ENCODE data around the gene CRAMP1. TPM values are rescaled to one million over a fixed set of nuclear protein-coding genes. Genes with fewer than 3 reads are reported as not detected.

Gene CRAMP1
- polyA plus RNA-seq, 1 donor = 27.3 TPM

DNA sequence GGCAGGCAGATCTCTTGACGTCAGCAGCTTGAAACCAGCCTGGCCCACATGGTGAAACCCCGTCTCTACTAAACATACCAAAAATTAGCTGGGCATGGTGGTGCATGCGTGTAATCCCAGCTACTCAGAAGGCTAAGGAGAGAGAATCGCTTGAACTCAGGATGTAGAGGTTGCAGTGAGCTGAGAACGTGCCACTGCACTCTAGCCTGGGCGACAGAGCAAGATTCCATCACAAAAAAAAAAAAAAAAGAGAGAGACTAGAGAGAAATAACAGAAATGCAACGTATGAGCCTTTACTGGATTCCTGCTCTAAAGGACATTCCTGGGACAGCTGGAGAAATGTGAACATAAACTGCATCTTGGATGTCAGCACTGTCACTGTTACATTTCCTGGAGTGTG is 11.1 kb upstream of the CRAMP1 start:
- no peak for DNase-seq

DNA sequence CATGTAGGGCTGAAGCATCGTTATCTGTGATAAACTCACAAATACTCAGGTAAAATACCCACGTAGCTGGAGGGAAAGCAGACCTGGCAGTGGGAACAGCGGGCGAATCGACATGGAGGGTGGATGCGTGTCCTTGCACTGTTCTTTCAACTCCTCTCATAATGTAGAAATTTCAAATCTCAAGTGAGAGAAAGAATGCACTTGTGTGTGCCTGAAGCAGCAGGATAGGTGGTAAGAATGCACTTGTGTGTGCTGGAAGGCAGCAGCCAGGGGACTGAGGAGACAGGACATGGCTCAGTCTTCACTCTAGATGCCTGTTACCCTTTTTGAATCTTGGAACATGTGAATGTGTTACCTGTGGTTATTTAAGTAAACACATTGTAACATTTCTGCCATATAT is 10.7 kb upstream of the CRAMP1 start:
- DNase-seq = no peak

- no peak for DNase-seq
Measured at GRCh38 chr16:1602285-1602684, 9.9 kb upstream of the CRAMP1 start.

GRCh38 chr16:1606774-1607173 is 5.4 kb upstream of the CRAMP1 start:
- no peak for DNase-seq

- DNase-seq = no peak
Measured at GRCh38 chr16:1607971-1608370, 4.2 kb upstream of the CRAMP1 start.

DNA sequence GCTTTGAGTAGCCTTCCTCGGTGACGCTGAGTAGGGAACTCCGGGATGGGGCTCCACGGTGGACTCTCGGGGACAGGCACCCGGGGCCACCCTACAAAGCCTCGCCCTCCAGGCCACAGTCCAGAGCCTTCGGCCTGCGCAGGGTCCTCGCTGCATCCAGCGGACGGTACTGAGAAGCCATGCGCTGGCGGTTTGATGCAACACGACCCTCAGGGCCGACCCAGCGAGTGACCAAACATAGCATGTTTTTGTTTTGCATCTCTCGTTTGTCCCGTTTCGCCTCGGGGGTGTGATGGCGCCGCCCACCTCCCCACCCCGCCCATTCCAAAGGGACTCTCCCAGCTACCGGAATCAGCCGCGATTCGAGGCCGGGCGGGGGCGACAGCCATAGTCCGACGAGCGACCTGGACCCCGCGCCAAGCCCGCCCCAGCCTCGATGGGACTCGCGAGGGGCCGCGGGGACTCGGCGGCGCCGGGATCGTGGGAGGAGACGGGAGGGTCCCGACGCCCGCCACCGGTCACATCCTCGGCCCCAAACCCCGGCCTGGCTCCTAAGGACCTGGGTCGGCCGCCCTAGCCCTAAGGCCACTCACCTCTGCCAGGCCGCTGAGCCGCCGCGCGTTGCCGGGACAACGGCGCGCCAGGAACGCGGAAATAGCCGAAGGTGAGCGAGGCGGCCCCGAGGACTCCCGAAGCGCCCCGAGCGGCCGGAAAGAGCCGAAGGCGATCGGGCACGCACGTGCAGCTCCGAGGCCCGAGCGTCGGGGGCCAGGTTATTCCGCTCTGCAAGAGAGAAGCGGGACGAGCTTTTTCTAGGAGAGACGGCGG is 1.9 kb upstream of the CRAMP1 start:
- DNase-seq = peak; percentile 88

DNA sequence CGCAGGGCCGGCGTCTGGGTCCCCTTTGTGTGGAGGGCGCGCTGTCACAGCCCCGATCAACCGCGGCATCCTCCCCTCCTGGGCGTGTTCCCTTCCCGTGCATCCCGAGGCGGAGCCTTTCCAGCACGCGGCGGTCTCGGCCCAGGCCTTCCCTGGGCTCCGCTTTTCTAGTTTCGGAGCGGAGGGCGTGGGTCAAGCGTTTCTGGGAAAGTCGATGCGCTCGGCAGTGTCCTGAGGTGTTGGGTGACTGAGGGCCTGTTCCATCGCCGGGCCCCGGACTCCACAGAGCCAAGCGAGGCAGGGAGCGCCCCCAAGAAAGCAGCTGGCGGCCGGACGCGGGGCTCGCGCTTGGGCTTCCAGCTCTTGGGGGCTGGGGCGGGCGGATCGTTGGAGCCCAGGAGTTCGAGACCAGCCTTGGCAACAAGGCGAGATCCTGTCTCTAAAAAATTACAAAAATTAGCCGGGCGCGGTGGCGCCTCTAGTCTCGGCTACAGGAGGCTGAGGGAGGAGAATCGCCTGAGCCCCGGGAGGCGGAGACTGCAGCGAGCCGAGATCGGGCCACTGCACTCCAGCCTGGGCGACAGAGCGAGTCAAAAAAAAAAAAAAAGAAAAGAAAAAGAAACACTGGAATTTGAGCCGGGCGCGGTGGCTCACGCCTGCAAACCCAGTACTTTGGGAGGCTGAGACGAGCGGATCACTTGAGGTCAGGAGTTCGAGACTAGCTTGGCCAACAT is 1.1 kb upstream of the CRAMP1 start:
- DNase-seq = no peak

DNA sequence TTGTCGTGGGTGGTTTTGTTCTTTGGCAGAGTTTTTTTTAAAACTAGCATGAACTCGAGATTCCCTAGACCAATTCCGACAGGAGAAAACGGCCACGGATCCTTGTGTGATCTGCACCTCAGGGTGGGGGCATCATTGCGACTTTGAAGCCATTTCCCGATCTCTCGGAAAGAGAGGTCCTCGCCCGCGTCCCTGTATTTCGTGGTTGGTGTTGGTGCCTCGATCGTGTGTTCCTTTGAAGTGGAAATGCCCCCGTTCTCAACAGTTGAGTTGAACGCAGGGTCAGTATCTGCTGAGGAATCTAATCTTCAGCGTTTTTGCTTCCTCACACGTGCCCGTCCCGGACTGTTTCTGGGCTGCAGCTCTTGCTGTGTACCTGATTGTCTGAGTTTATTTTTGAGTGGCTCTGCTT is 1.1 kb downstream of the CRAMP1 start:
- DNase-seq = no peak

DNA sequence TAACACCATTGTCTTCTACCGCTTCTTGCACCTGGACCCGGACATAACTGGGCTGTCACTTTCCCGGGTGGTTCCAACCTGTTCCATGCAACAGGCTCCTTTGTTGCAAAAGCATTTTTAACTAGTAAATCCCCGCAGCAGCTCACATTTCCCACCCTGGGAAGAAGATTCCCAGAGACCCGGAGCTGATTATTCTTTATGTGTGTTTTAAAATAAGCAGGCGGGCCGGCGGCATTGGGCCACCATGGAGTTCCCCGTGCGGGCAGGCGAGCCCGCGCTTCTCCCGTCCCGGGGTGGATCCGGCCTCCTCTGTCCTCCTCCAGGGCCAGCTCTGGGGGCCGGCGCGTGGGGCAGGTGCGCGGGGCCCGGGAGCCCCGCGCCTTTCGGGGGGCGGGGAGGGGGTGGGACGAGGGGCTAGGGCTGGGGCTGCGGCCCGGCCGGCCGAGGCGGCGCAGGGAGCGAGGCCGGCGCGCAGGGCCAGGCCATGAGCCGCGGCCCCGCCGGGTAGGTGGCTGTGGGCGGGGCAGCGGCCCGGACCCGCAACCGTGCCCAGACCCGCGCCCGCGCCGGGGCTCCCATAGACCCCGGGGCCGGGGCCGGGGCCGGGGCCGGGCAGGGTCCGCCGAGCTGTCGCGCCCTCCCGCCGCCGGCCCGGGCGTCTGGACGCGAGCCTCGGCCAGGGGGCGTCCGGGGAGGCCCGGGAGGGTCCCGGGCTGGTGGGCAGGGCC is 1.7 kb downstream of the CRAMP1 start:
- DNase-seq = no peak

- DNase-seq = no peak
Measured at GRCh38 chr16:1614456-1615102, 2.4 kb downstream of the CRAMP1 start.

- no peak for DNase-seq
Measured at GRCh38 chr16:1615761-1616160, 3.6 kb downstream of the CRAMP1 start.

DNA sequence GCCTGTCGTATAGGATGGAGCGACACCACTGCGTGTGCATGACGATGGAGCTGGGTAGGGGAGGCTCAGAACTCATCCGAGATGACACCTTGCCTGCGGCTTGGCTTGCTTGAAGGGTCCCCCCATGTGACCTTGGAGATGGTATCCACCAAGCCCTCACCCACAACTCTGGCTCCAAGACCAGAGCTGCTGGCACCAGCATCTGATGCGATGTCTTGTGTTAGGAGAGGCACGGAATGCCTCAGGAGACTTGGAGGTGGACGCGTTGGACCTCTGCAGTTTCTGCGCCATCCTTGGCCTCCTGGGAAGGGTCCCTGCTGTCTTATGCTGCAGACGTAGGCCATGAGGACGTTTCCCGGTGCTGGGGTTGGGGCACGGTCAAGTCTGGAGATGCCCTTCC is 7.8 kb downstream of the CRAMP1 start:
- DNase-seq = no peak

GRCh38 chr16:1620391-1620790 is 8.2 kb downstream of the CRAMP1 start:
- no peak for DNase-seq

DNA sequence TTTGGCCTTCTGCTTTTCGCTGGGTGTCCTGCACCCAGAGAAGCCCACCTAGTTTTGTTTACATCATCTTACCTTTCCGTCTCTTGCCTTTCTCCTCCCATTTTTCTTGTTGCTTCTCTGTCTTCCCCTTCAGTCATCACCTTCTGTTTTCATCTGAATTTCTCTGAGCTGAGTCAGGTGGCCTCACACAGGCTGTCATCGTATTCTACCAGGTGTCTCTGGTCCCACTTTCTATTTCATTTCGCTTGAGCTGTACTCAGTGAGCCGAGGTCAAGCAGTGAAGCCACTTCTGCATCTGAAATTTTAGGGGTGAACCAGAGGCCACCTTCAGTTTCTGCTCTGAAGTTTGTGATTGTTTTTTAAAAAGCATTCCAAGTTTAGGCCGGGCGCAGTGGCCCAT is 9.7 kb downstream of the CRAMP1 start:
- DNase-seq = no peak

- no peak for DNase-seq
Measured at GRCh38 chr16:1626327-1626726, 14.2 kb downstream of the CRAMP1 start.

DNA sequence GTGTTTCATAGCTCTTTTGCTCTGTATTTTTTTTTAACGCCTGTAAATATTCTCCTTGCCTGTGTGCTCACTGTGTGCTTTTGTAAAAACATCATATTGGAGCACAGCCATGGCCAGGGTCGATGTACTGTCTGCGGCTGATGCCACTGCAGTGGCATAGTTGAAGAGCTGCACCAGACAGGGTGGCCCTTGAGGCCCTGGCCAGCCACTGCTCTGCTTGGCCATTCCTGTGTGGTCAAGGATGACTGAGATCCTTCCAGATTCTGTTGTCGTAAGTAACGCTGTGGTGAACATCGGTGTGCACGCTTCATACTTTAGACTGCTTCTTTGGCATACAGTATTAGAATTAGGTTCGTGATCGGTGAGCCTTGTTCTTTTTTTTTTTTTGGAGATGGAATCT is 14.6 kb downstream of the CRAMP1 start:
- no peak for DNase-seq

- DNase-seq = no peak
Measured at GRCh38 chr16:1630450-1631213, 18.5 kb downstream of the CRAMP1 start.

- DNase-seq = no peak
Measured at GRCh38 chr16:1631230-1631629, 19.1 kb downstream of the CRAMP1 start.

- no peak for DNase-seq
Measured at GRCh38 chr16:1631931-1632637, 19.9 kb downstream of the CRAMP1 start.

GRCh38 chr16:1632638-1632970 is 20.4 kb downstream of the CRAMP1 start:
- no peak for DNase-seq

DNA sequence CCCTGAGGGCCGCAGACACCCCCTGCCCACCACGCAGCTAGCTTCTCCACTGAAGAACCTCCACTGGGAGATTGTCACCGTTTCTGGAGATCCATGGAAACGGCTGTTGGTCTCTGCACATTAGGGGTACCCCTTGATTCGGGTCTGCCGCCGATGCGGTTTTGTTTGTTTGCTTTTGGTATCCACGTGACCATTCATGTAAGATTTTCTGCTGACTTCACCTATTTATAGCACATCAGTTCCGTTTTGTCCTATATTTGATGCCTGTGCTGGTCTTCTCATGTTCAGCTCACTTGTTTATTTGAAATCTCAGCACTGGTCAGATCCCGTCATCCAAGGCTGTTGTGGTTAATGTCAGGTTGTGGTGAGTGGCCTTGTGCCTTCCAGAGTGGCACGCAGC is 21.1 kb downstream of the CRAMP1 start:
- no peak for DNase-seq

All from left kidney (tissue), 2 donors.